ENCODE data around the gene GCC2.

The GCC2 gene

DNA sequence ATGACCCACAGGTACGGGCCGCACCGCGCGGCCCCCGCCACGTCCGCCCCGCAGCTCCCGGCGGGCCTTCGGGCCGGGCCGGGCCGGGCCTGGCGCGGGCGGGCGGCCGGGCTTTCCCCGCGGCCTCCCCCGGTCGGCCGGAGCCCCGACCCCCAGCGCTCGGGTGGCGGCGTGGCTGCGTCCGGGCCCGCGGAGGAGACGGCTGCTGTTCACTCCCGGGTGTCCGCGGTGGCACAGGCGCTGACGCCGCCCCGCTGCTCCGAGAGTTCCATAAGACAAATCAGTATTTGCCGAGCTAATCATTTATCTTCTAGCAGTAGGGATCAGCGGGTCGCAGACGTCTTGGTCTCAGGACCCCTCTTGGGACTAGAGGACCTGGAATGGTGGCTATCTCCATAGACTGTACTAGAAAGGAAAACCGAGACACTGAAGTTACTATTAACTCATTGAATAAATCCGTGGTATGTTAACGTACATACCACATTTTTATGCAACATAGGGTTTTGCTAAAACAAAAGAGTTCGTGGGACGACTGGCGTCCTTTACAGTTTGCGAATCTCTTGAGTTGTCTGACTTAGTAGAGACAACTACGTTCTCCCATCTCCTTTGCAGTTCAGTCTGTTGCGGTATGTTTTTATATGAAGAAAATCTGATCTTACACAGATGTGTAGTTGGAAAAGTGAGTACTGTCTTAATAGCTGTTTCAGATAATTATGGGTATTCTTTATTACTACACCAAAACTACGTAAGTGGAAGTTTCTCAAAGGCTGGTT lies 85.8 kb downstream of the GCC2 start:
- TF ChIP-seq, protein P1, sequence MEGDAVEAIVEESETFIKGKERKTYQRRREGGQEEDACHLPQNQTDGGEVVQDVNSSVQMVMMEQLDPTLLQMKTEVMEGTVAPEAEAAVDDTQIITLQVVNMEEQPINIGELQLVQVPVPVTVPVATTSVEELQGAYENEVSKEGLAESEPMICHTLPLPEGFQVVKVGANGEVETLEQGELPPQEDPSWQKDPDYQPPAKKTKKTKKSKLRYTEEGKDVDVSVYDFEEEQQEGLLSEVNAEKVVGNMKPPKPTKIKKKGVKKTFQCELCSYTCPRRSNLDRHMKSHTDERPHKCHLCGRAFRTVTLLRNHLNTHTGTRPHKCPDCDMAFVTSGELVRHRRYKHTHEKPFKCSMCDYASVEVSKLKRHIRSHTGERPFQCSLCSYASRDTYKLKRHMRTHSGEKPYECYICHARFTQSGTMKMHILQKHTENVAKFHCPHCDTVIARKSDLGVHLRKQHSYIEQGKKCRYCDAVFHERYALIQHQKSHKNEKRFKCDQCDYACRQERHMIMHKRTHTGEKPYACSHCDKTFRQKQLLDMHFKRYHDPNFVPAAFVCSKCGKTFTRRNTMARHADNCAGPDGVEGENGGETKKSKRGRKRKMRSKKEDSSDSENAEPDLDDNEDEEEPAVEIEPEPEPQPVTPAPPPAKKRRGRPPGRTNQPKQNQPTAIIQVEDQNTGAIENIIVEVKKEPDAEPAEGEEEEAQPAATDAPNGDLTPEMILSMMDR (IDR thresholded peaks at IDR 0.05; ENCODE audit: insufficient read depth, low read length) = no peak
- no peak for TF ChIP-seq GABPA (IDR thresholded peaks at IDR 0.05; ENCODE audit: low read depth)
- TF ChIP-seq, protein P2, sequence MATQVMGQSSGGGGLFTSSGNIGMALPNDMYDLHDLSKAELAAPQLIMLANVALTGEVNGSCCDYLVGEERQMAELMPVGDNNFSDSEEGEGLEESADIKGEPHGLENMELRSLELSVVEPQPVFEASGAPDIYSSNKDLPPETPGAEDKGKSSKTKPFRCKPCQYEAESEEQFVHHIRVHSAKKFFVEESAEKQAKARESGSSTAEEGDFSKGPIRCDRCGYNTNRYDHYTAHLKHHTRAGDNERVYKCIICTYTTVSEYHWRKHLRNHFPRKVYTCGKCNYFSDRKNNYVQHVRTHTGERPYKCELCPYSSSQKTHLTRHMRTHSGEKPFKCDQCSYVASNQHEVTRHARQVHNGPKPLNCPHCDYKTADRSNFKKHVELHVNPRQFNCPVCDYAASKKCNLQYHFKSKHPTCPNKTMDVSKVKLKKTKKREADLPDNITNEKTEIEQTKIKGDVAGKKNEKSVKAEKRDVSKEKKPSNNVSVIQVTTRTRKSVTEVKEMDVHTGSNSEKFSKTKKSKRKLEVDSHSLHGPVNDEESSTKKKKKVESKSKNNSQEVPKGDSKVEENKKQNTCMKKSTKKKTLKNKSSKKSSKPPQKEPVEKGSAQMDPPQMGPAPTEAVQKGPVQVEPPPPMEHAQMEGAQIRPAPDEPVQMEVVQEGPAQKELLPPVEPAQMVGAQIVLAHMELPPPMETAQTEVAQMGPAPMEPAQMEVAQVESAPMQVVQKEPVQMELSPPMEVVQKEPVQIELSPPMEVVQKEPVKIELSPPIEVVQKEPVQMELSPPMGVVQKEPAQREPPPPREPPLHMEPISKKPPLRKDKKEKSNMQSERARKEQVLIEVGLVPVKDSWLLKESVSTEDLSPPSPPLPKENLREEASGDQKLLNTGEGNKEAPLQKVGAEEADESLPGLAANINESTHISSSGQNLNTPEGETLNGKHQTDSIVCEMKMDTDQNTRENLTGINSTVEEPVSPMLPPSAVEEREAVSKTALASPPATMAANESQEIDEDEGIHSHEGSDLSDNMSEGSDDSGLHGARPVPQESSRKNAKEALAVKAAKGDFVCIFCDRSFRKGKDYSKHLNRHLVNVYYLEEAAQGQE (IDR thresholded peaks at IDR 0.05; ENCODE audit: insufficient replicate concordance, low read depth) = no peak
- no peak for TF ChIP-seq POLR2AphosphoS5 (IDR thresholded peaks at IDR 0.05; ENCODE audit: low read depth)
- no peak for TF ChIP-seq SPI1 (IDR thresholded peaks at IDR 0.05; ENCODE audit: borderline replicate concordance, low read depth)
- Histone ChIP-seq H3K27me3 (ENCODE audit: insufficient read depth, poor library complexity, severe bottlenecking) (no peaks in the 10 kb centered on the region), H3K4me3 (replicated peaks; ENCODE audit: insufficient read depth, low read length) (peak overlapping the region; percentile 63), H3K27ac (replicated peaks) (peak overlapping the region; percentile 47)
- DNase-seq (ENCODE audit: low read depth in 1 of 2, low spot score in 1 of 2) = peak in 1 of 2 experiments; percentile 39

DNA sequence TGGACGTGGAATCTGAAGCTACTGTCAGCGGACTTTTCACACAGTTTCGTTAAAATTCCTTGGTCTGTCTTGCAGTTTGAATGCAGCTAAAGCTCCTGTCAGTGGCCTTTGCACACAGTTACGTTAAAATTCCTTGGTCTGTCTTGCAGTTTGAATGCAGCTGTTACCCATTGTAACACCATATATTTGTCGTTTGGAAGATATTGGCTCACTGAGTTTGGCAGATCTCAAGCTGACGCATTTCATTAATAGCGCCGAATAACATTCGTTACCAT lies 86.3 kb downstream of the GCC2 start:
- no peak for DNase-seq (ENCODE audit: low read depth in 1 of 2, low spot score in 1 of 2)
- peak overlapping the region; percentile 47 for H3K27ac ChIP-seq (replicated peaks)
- peak overlapping the region; percentile 63 for H3K4me3 ChIP-seq (replicated peaks; ENCODE audit: insufficient read depth, low read length)
- H3K27me3 ChIP-seq (ENCODE audit: insufficient read depth, poor library complexity, severe bottlenecking) = no peaks in the 10 kb centered on the region
- TF ChIP-seq, protein P2 (IDR thresholded peaks at IDR 0.05; ENCODE audit: insufficient replicate concordance, low read depth) = no peak
- TF ChIP-seq, protein P1 (IDR thresholded peaks at IDR 0.05; ENCODE audit: insufficient read depth, low read length) = no peak
- no peak for TF ChIP-seq POLR2AphosphoS5 (IDR thresholded peaks at IDR 0.05; ENCODE audit: low read depth)
- no peak for TF ChIP-seq SPI1 (IDR thresholded peaks at IDR 0.05; ENCODE audit: borderline replicate concordance, low read depth)
- TF ChIP-seq GABPA (IDR thresholded peaks at IDR 0.05; ENCODE audit: low read depth) = no peak

DNA sequence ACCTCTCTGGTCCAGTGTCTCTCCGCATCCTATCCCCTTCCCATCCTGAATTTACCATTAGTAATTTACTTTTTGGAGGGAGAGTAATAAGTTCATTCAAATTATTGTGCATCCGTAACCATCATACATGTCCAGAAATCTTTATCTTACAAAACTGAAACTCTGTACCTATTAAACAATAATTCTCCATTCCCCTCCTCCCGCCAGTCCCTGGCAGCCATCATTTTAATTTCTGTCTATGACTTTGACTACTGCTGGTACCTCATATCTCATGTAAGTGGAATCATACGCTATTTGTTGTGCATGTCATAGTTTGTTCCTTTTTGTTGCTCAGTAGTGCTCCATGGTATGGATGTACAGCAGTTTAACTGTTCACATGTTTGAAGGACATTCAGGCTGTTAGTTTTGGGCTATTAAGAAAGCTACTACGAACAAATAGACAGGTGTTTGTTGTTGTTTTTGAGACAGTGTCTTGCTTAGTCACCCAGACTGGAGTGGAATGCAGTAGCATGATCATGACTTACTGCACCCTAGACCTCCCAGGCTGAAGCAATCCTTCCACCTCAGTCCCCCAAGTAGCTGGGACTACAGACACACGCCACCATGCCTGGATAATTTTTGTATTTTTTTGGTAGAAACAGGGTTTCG lies 87.3 kb downstream of the GCC2 start:
- Histone ChIP-seq H3K27ac (replicated peaks) (no peak overlapping the region), H3K27me3 (ENCODE audit: insufficient read depth, poor library complexity, severe bottlenecking) (no peaks in the 10 kb centered on the region), H3K4me3 (replicated peaks; ENCODE audit: insufficient read depth, low read length) (no peak overlapping the region)
- TF ChIP-seq, protein P2 (IDR thresholded peaks at IDR 0.05; ENCODE audit: insufficient replicate concordance, low read depth) = no peak
- TF ChIP-seq, protein P1 (IDR thresholded peaks at IDR 0.05; ENCODE audit: insufficient read depth, low read length) = no peak
- TF ChIP-seq POLR2AphosphoS5 (IDR thresholded peaks at IDR 0.05; ENCODE audit: low read depth) (no peak), GABPA (IDR thresholded peaks at IDR 0.05; ENCODE audit: low read depth) (no peak), SPI1 (IDR thresholded peaks at IDR 0.05; ENCODE audit: borderline replicate concordance, low read depth) (no peak)
- no peak for DNase-seq (ENCODE audit: low read depth in 1 of 2, low spot score in 1 of 2)
